NT2/D1 (cell line): ENCODE measurements around the gene FFAR2.

ENCODE experiments used
- DNase-seq: peaks from one replicate; pipeline ENCODE4 v3.0.0-alpha.2; 2011; ENCODE audit warnings: low read depth, low spot score
- H3K27me3 ChIP-seq: 2 replicates; pipeline ENCODE4 v1.6.0; 2011; ENCODE audit warnings: mild to moderate bottlenecking; ENCODE audit not compliant: insufficient read length, insufficient read depth
- H3K36me3 ChIP-seq: 2 replicates; pipeline ENCODE4 v1.6.1; 2011; ENCODE audit warnings: mild to moderate bottlenecking, low read length, mixed read lengths; ENCODE audit not compliant: insufficient read depth, insufficient read length
- H3K4me1 ChIP-seq: 2 replicates; pipeline ENCODE4 v1.5.1; 2011; ENCODE audit not compliant: insufficient read depth, insufficient read length
- H3K4me3 ChIP-seq: 2 replicates; pipeline ENCODE4 v1.5.1; 2011; ENCODE audit warnings: low read depth; ENCODE audit not compliant: insufficient read length
- H3K9ac ChIP-seq: 2 replicates; pipeline ENCODE4 v1.6.0; 2011; ENCODE audit warnings: low read depth; ENCODE audit not compliant: insufficient read length
- H3K9me3 ChIP-seq: 2 replicates; pipeline ENCODE4 v1.5.1; 2011; ENCODE audit warnings: mild to moderate bottlenecking, low read length; ENCODE audit not compliant: insufficient read depth
- SUZ12 ChIP-seq: IDR thresholded peaks from 2 replicates; pipeline ENCODE4 v1.6.1; 2011; ENCODE audit not compliant: insufficient read length, insufficient read depth; ENCODE audit errors: extremely low read depth
- YY1 ChIP-seq: IDR thresholded peaks from 2 replicates; pipeline ENCODE4 v1.6.1; 2011; ENCODE audit not compliant: insufficient read length, insufficient read depth
- ZNF274 ChIP-seq: IDR thresholded peaks from 2 replicates; pipeline ENCODE4 v1.6.1; 2011; ENCODE audit warnings: mild to moderate bottlenecking, low read depth, low read length

Gene FFAR2

GRCh38 chr19:35429698-35430408 is 18.2 kb upstream of the FFAR2 start:
- TF ChIP-seq YY1 (no peak), SUZ12 (no peak), ZNF274 (no peak)
- H3K9me3 ChIP-seq, result no peaks in the 10 kb centered on the region
- no peak overlapping the region for H3K9ac ChIP-seq
- no peaks in the 10 kb centered on the region for H3K36me3 ChIP-seq
- no peak for DNase-seq
- no peak overlapping the region for H3K4me3 ChIP-seq
- no peaks in the 10 kb centered on the region for H3K4me1 ChIP-seq
- no peaks in the 10 kb centered on the region for H3K27me3 ChIP-seq

DNA sequence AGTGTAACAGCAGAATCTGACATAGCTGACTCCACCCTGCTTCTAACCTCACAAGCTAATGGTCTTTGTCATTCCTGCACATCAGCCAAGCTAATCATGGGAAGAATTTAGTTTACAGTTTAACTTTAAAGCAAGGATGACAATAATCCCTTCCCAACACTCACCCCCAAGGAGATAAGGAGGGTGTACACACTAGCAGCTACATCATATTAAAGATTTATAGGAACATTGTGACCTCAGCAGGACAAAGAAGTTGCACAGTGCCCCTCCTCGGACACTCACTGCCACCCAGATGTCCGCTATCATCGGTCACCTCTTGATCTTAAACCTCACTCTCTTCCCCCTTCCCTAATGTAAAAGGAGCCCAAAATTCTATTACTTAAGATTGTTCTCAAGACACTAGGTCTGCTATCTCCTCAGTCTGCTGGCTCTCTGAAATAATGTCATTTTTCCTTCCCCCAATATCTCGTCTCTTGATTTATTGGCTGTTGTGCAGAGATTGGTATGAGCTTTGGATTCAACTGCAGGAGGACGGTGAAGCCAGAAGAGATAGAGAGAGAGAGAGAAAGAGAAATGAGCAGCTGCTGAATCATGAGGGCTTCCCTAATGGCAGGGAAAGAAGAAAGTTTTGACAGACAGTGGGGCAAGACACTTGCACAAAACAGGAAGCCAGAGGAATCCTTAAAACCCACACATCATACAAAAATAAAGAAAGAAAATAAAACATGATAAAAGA is 17.5 kb upstream of the FFAR2 start:
- Histone ChIP-seq H3K4me1 (no peaks in the 10 kb centered on the region), H3K9ac (no peak overlapping the region), H3K9me3 (no peaks in the 10 kb centered on the region), H3K36me3 (no peaks in the 10 kb centered on the region), H3K4me3 (no peak overlapping the region), H3K27me3 (no peaks in the 10 kb centered on the region)
- TF ChIP-seq SUZ12, result no peak
- TF ChIP-seq ZNF274, result no peak
- no peak for TF ChIP-seq YY1
- DNase-seq, result no peak

GRCh38 chr19:35431145-35431807 is 16.8 kb upstream of the FFAR2 start:
- no peak overlapping the region for H3K4me3 ChIP-seq
- H3K9me3 ChIP-seq, result no peaks in the 10 kb centered on the region
- no peak for TF ChIP-seq SUZ12
- TF ChIP-seq ZNF274, result no peak
- TF ChIP-seq YY1, result no peak
- H3K4me1 ChIP-seq, result no peaks in the 10 kb centered on the region
- H3K9ac ChIP-seq, result no peak overlapping the region
- DNase-seq, result no peak
- no peaks in the 10 kb centered on the region for H3K27me3 ChIP-seq
- H3K36me3 ChIP-seq, result no peaks in the 10 kb centered on the region

DNA sequence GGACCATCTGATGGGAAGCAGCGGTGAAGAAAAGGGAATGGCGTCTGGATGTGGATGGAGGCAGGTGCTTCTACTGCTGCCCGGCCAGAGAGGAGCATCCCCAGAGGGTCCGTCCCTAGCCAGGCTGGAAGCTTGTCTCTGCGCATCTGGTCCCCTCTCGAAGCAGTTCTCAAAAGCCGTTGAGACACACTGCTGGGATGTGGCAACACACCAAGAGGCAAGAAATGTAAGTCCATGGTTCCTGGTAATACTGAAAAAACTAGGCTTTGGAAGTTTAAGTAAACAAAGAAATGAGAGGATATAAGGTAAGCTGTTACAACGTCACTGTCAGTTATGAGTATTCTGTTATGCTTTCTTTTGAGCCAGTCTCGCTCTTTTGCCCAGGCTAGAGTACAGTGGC is 15.1 kb upstream of the FFAR2 start:
- no peaks in the 10 kb centered on the region for H3K36me3 ChIP-seq
- H3K4me3 ChIP-seq, result no peak overlapping the region
- no peaks in the 10 kb centered on the region for H3K27me3 ChIP-seq
- no peaks in the 10 kb centered on the region for H3K9me3 ChIP-seq
- no peak overlapping the region for H3K9ac ChIP-seq
- TF ChIP-seq YY1 (no peak), SUZ12 (no peak), ZNF274 (no peak)
- DNase-seq, result no peak
- H3K4me1 ChIP-seq, result no peaks in the 10 kb centered on the region

- H3K27me3 ChIP-seq, result no peaks in the 10 kb centered on the region
- no peak for TF ChIP-seq YY1
- H3K9me3 ChIP-seq, result no peaks in the 10 kb centered on the region
- no peak for DNase-seq
- no peaks in the 10 kb centered on the region for H3K4me1 ChIP-seq
- H3K9ac ChIP-seq, result no peak overlapping the region
- no peaks in the 10 kb centered on the region for H3K36me3 ChIP-seq
- no peak overlapping the region for H3K4me3 ChIP-seq
Observed at GRCh38 chr19:35433448-35433847, 14.6 kb upstream of the FFAR2 start.

GRCh38 chr19:35435896-35436295 is 12.2 kb upstream of the FFAR2 start:
- no peaks in the 10 kb centered on the region for H3K27me3 ChIP-seq
- H3K36me3 ChIP-seq, result no peaks in the 10 kb centered on the region

More at GRCh38 chr19:35435896-35436295, 12.2 kb upstream of the FFAR2 start:
- TF ChIP-seq ZNF274, result no peak
- no peak for TF ChIP-seq SUZ12
- TF ChIP-seq YY1, result no peak
- Histone ChIP-seq H3K4me3 (no peak overlapping the region), H3K9ac (no peak overlapping the region), H3K4me1 (no peaks in the 10 kb centered on the region), H3K9me3 (no peaks in the 10 kb centered on the region)
- DNase-seq, result no peak
